ENCODE measurements around the gene FABP3. TPM values are rescaled to one million over a fixed set of nuclear protein-coding genes. Genes with fewer than 3 reads are reported as not detected.
"Not testable (repeated sequence)": the region's sequence is repeated elsewhere in the genome, so short reads cannot be mapped to it uniquely, and the experiment has no call there.

The FABP3 gene
- polyA plus RNA-seq, 10 donors: 106 to 214 (median 167) TPM

DNA sequence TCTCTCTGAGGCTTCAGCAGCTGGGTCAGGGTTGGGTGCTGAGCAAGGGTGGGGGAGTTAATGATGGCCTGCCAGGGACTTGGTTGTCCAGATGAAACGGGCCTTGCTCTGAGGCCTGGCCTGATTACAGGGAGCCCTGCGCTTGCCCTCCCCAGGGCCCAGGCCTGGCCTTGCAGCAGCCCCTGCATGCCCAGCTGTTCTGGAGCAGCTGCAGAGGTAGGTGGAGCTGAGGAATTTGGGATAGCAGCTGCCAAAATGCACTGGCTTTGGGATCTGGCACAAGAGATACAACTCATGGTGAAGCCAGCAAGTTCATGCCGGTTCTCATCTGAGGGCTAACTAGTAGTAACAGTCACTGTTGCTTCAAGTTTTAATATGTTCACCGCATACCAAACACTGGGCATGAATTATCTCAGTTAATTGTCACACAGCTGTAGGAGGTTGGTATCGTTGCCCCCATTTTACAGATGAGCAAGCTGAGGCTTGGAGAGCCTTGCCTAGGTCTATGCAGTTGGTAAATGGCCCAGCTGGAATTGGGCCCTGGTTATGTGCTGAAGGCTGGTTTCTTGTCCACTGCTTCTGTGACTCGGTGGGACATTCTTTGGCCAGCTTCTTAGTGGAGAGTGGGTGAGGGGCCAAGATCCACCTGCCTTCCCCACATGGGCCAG, 32.8 kb upstream of the FABP3 start:
- DNase-seq: peak in 2 of 3 donors; percentile 56 to 75

DNA sequence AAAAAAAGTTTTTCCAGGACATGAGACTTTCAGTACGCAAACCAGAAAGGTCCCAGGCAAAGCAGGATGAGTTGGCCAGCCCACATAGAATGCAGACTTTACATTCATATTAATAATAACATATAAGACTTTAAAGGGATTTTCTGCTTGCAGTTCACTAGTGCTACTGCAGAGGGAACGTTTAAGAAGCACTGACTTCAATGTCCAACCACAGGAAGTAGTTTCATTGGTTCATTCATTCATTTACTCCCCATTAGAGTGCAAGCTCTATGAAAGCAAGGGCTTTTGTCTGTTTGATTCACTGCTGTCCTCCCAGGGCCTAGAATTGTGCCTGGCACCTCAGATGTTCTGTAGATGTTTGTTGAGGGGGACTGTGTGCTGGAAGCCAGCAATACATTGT, 28.4 kb upstream of the FABP3 start:
- DNase-seq: no peak

DNA sequence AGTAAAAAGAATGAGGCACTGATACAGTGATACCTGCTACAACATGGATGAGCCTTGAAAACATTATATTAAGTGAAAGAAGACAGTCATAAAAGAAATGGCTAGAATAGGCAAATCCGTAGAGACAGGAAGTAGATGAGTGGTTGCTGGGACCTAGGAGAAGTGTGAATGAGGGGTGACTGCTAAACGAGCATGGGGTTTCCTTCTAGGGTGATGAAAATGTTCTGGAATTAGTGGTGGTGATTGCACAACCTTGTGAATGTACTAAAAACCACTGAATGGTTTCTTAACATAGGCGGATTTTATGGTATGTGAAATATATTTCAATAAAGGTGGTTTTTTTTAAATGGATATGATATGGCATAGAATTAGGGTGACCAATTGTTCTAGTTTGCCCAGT, 27.5 kb upstream of the FABP3 start:
- no peak for DNase-seq

DNA sequence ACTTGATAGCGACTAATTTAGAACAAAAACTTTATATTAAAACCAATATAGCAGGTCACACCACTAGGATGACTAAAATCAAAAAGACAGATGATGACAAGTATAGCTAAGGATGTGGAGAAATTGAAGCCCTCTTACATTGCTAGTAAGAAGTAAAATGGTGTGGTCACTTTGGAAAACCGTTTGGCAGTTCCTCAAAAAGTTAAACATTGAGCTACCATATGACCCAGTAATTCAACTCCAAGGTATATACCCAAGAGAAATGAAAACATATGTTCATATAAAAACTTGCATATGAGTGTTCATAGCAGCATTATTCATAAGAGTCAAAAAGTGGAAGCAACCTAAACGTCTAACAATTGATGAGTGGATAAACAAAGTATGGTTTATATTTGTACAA, 27.1 kb upstream of the FABP3 start:
- DNase-seq: no peak

DNA sequence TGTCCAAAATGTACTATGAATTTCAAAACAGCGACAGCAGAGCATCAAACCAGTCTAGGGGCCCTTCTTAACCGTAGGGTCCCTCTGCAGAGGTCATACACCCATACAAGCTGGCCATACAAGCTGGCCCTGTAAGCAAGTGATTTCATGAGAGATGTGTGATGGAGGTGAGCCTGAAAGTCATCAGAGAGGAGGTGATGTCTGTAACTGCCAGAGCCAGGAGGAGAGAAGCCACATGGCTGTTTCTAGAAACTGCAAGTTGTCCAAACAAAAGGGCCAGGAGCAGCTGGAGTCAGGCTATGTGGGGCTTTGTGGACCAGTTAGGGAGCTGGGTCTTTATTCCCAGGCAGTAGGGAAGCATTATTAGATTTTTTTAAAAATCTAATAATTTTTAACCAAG, 25.4 kb upstream of the FABP3 start:
- DNase-seq: no peak

DNA sequence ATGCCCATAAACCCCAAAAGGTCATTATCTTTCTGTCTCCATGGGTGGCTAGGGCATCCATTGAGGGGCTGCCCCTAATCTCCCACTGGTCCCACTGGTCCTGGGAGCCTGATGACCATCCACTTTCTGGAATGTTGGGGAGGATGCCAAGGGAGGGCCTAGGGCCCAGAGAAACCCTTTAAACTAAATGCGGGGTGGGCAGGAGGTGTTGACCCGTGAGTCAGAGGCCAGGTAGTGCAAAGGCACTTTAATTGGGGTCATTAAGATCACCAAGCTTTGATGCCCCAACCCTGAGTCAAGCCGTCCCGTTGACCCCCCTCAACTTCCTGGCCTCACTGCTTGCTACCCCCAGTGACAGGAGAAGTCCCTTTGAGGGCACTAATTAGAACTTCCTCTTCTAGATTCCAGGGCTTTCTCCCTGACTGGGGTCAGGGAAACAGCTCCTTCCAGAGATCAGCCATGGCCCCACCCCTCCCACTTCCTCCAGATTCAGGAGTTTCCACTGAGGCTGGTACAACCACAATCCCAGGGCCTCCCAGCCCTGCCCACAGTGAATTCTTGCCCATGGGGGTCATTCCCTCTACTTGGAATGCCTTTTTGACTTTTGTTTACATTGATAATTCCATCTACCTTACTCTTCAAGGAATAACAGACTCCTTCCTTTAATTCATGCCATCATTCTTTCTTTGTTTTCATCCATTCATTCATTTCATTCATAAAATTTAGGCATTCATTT, 24.7 kb upstream of the FABP3 start:
- DNase-seq: no peak

DNA sequence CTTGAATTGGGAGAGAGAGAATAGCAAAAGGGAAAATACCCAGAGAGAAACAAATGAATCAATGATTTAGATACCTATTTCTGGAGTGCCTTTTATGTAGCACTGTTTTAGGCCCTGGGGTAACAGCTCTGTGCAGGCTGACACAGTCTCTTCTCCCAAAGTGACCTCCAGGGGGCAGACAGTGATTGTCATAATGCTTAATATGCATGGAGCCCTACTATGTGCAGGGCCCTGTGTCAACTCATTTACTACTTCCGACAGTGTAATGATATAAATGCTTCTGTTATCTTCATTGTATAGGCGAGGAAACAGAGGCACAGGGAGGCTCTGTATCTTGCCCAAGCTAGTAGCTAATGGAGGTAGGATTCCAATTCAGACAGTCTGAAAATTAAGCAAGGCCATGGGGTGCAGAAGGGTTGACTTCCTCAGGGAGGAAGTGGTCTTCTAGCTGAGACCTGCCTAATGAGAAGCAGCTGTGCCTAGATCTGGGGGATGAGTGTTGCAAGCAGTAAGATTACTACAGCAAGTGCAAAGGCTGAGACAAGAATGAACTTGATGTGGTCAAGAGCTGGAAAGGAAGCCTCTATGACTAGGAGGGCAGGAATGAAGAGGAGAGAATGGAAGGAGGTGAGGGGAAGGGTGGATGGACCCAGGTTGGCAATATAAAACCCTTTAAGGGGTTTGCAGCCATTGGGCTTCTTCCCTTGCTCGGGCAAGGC, 23.9 kb upstream of the FABP3 start:
- DNase-seq: peak in 1 of 3 donors; percentile 64

DNA sequence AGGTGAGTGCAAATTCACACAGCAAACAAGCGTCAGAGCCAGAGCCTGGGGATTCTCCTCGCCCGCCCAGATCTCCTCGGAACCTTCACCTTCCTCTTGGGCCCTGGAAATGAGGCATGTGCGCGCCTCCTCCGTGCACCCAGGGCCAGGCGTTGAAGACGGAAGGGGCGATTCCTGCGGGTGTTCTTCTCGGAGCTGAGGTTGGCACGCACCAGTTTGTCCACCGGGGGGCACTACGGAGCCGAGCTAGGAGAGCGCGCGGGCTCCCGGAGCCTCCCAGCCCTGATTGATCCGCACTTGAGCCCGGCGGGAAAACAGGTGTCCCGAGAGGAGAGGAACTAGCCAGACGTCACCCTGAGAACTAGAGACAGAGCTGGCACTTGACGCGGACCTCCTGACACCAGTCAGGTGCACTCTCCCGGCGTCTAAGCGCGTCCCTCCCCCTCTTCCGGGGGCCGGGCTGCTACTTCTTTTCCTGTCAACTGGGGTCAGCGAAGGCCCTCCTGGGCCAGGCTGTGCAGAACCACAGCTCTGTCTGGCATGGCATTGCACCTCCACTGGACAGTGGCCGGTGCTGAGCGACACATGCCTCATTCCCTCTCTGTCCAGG, 21.8 kb upstream of the FABP3 start:
- DNase-seq: peak; percentile 81 to 91 (median 86)

DNA sequence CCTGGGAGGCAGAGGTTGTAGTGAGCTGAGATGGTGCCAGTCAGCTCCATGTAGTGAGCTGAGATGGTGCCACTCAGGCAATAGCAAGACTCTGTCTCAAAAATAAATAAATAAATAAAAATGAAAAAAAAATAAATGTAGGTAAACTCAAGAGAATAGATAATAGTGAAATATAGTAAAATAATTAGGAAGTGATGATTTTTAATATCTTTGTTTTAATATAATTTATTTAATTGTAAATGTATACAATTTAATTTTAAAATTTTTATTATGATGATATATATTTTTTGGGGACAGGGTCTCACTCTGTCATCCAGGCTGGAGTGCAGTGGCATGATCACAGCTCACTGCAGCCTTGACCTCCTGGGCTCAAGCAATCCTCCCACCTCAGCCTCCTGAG, 20.6 kb upstream of the FABP3 start:
- DNase-seq: no peak

DNA sequence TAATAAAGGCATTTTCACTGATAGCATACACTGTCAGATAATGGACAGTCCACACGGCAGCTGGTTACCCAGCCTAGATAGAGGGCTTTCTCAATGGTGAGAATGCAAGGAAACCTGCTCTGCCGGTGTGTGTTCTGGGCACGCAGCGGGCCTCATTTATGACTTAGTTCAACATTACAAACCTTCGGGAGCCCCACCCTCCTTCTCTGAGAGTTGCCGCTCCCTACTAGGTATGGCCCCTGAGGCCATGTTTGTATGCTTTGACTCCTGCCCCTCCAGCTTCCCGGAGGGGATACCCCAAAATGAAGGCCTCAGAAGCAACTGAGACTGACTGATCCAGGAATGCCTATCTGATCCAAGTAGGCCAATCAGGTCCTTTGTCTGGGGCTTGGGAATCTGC, 17.2 kb upstream of the FABP3 start:
- no peak for DNase-seq

DNA sequence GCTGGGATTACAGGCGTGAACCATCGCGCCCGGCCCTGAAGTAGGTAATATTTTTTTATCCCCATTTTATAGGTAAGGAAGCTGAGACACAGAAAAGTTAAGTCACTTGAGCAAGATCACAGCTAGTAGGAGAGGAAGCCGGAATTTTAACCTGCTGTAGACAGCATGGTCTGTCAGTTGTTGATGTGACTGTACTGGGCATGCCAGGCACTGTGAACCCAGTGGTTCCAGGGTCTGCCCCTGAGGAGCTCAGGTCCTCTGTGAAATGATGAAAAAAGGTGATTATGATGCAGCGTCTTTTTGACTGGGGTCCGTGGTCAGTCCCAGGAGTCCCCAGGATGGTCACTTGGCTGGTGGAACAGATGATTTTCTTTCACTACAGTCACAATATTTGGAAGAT, 16.7 kb upstream of the FABP3 start:
- no peak for DNase-seq

DNA sequence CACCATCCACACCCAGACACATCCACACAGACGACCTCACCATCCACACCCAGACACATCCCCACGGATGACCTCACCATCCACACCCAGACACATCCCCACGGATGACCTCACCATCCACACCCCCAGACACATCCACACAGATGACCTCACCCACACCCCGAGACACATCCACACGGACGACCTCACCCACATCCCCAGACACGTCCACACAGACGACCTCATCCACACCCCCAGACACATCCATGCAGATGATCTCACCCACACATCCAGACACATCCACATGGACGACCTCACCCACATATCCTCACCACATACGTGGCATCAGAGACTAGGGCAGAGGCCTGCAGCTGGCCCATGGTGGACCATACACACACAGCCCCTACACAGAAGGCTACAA, 14.7 kb upstream of the FABP3 start:
- DNase-seq: no peak

DNA sequence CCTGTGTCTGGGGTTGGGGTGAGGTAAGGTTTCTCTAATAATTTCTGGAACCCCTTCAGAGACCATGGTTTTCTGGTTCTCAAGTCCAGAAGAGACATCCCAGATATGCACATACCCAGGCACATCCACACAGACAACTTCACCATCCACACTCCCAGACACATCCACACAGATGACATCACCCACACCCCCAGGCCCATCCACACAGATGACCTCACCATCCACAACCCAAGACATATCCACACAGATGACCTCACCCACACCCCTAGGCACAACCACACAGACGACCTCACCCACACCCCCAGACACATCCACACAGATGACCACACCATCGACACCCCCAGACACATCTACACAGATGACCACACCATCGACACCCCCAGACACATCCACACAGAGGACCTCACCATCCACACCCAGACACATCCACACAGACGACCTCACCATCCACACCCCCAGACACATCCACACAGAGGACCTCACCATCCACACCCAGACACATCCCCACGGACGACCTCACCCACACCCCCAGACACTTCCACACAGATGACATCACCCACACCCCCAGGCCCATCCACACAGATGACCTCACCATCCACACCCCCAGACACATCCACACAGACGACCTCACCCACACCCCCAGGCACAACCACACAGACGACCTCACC, 13.8 kb upstream of the FABP3 start:
- not testable (repeated sequence) for DNase-seq

DNA sequence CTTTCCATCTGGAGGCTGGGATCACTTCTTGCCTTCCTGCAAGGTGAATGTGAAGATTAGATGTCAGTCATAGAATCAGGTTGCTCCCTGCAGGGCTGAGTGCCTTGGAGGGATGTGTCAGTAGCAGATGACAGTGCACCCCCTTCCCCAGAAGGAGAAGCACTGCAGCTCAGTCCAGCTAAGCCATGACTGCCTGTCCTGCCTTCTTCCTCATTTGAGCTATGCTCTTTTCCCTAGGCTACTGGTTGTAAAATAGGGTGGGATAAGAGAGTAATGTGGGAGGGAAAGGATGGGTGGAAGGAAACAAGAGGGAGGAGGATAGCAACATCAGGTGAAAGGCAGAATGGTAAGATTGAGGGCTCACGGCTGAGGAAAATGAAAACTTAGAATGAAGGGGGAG, 11.1 kb upstream of the FABP3 start:
- DNase-seq: no peak

DNA sequence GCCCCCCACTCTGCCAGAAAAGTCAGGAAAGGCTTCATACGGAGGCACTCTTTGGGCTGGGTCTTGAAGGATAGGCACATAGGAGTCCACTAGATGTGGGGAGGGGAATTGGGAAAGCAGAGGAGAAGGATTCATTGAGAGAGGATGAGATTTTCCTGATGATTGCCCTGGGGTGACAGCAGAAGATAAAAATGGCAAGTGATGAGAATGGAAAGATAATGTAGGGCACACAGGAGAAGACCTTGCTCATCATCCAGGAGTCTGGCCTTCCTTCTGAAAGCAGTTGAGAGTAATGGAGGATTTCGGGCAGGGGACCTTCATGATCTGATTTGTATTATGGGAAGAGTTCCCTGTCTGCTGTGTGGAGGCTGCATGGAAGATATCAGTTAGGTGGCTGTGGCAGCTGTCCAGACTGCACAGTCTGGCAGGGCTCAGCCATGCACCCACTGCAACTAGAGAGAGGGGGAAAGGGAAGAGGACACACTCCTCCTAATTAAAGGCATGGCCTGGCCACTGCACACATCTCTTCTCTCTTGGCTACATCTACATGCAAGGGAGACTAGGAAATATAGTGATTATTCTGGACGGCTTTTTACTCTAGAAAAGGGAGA, 9.6 kb upstream of the FABP3 start:
- no peak for DNase-seq

DNA sequence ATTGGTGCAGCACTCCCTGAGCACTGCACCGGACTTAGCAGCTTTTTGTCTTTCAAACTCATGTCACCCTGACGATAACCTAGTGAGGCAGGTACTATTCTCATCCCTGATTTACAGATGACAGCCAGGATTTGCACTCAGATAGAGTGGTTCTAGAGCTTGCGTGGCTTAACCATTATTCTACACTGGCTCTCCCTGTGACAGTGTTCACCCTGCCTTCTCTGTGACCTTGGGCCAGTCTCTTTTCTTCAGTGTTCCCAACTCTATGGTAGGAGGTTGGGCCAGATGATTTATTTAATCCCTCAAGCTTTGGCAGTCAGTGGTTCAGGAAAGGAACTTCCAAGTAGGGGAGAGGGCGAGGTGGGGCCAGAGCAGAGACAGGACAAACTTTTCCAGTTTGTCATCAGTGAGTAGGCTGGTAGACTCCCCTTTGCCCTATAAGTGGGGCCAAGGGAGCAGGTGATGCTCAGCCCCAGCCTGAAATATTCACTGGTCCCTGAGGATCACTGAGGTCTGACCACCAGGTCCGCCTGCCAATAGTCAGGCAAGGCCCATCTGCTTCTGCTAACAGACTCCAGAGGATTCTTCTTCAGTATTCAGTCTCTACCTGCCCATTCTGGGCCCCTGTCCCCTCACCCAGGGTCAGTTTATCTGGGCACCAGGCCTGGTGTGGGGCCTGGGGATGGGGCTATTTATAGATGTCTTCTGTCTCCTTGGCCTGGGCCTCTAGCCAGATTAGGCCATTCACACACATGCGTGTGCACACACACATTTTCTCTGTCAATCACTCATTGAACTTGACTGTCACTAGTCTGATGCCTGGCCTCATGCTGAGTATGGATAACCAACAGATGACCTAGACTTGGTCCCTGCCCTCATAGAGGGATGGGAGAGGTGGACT, 8.8 kb upstream of the FABP3 start:
- DNase-seq: peak in 1 of 3 donors; percentile 40

DNA sequence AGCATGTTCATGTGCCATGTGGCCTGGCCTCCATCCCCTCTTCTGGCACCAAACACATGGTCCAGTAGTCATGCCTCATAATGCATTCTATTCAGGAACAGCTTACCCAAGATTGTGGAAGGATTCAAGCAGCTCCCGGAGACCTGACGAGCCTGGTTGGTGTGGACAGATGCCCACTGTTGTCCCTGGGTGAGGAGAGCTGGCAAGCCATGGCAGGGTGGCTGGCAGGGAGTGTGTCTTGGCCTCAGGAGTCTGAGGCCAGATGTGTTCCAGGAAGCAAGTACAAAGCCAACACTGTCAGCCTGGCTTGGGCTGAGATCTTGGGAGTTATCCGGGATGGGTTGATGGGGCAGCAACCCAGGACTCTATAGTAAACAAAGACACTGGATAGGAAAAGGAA, 7.3 kb upstream of the FABP3 start:
- DNase-seq: no peak

DNA sequence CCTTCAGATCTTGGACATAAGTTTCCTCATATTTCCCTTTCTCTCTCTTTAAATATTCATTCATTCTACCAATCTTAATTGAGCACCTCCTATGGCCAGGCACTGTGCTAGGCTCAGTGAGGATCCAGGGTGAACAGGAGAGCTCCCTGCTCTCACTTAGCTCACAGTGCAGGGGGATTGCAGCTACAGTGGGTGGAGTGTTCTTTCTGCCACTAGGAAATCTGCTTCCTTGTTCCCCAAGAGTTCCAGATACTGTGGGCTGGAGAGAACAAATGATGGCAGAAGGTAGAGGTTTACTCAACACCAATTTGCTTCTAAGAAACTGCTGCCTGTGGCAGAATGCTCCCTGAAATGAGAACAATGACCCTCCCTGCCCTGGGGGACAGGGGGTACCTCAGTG, 5.1 kb upstream of the FABP3 start:
- DNase-seq: no peak

DNA sequence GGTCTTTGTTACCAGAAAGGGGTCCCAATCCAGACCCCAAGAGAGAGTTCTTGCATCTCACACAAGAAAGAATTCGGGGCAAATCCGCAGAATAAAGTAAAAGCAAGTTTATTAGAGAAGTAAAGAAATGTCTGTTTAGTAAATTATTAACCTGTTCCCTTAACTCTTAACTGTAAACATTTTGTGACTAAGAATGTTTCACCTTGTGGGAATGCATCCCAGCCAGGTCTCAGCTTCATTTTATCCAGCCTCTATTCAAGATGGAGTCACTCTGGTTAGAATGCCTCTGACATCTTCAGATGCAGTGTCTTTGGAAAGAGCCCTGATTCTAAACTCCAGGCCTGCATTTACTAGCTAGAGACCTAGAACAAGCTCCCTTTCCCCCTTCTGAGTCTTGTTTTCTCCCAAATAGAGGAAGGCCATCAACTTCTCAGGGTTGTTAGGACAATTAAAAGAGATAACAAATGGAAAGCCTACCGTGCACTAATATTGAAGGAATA, 4.5 kb upstream of the FABP3 start:
- DNase-seq: no peak

Measured in muscle of back (tissue), 11 donors.